ENCODE results near the gene ZP2. TPM values are rescaled to one million over a fixed set of nuclear protein-coding genes. Genes with fewer than 3 reads are reported as not detected.

Gene ZP2
- total and polyA plus RNA-seq, 2 of the 4 experiments (the other 2 are of a cell fraction): not detected

DNA sequence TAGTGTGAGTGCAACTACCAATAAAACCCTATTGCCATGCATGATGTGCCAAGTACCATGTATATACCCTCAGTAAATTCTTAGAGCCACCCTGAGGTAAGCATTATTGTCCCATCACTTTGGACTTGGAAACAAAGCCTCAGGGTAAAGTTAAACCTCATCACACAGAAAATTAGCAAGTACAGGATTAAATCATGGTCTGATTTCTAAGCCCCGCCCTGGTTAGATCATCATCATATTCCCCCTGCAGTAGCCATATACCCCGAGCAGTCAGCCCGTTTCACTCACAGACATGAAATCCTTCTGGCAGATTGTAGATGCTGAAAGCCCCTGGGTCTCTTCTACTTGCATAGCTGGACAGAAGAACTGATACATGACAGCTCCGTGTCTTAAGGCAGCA, 4.8 kb downstream of the ZP2 start:
- H3K23ac ChIP-seq (ENCODE audit: low read depth, low read length): no peak overlapping the region
- H3K18ac ChIP-seq (ENCODE audit: low read depth, low read length): no peak overlapping the region
- no peaks in the 10 kb centered on the region for H3K9me3 ChIP-seq (ENCODE audit: control insufficient read depth, insufficient read depth, low read length)
- no peak overlapping the region for H3K27ac ChIP-seq (ENCODE audit: insufficient read depth, low read length)
- H2BK20ac ChIP-seq (ENCODE audit: low read depth, low read length): no peak overlapping the region
- H3K4ac ChIP-seq (ENCODE audit: low read depth, low read length): no peak overlapping the region
- no peaks in the 10 kb centered on the region for H4K20me1 ChIP-seq (ENCODE audit: insufficient read depth, low read length)
- H4K5ac ChIP-seq (ENCODE audit: low read depth, low read length): no peak overlapping the region
- no peaks in the 10 kb centered on the region for H3K9me1 ChIP-seq (ENCODE audit: insufficient read depth, low read length)
- peaks cover 35% of the 10 kb centered on the region for H3K27me3 ChIP-seq (ENCODE audit: control insufficient read depth, insufficient read depth, low read length)
- ATAC-seq (ENCODE audit: low read depth) (no peak), DNase-seq (no peak)
- no peak overlapping the region for H3K14ac ChIP-seq (replicated peaks; ENCODE audit: low read depth, low read length)
- no peak overlapping the region for H2BK15ac ChIP-seq (ENCODE audit: low read depth, low read length)
- H3K79me1 ChIP-seq (ENCODE audit: low read depth in 1 of 2, low read length in 2 of 2): no peaks in the 10 kb centered on the region
- POLR2A ChIA-PET (ENCODE audit: unreplicated experiment): no interaction called here
- 58% methylated on average over 3 of the region's 4 CpGs; no CpG with 5 or more reads in 1 of the 2 experiments for WGBS, 2 experiments (ENCODE audit: extremely low coverage in 2 of 2, insufficient read length in 1 of 2)
- CTCF ChIA-PET: no interaction called here
- H2AFZ ChIP-seq (replicated peaks; ENCODE audit: low read length, poor library complexity): no peak overlapping the region
- H3K9ac ChIP-seq (ENCODE audit: low read depth, low read length): no peak overlapping the region
- H2AK5ac ChIP-seq (ENCODE audit: low read depth, low read length): no peak overlapping the region
- BruUV-seq (replicated peaks): no TSS peak
- H2BK5ac ChIP-seq (ENCODE audit: low read depth, low read length, poor library complexity, severe bottlenecking): no peak overlapping the region
- H2AK9ac ChIP-seq (replicated peaks; ENCODE audit: low read depth, low read length, poor library complexity): no peak overlapping the region
- no peak overlapping the region for H3K4me3 ChIP-seq (ENCODE audit: insufficient read depth, low read depth, low read length)
- H3K4me2 ChIP-seq (ENCODE audit: low read depth, low read length): no peak overlapping the region
- no peak overlapping the region for H4K91ac ChIP-seq (ENCODE audit: insufficient read depth, low read depth, low read length)
- no peak overlapping the region for H2BK120ac ChIP-seq (ENCODE audit: low read depth, low read length)
- dilution Hi-C loops (cut with HindIII; ENCODE audit: low sequenced_read_pairs, unreplicated experiment) (no loop called here), in situ Hi-C loops (cut with MboI; ENCODE audit: low sequenced_read_pairs) (no loop called here), intact Hi-C loops (cut with micrococcal nuclease) (no loop called here)
- H4K8ac ChIP-seq (ENCODE audit: low read depth in 2 of 2, low read length in 2 of 2): no peak overlapping the region
- no peak overlapping the region for H3K56ac ChIP-seq (ENCODE audit: extremely low read depth, insufficient read depth, low read length)
- TF ChIP-seq BHLHE40 (IDR thresholded peaks at IDR 0.05; ENCODE audit: low read depth, low read length) (no peak), FOS (IDR thresholded peaks at IDR 0.05; ENCODE audit: low read depth, low read length) (no peak), CHD1 (IDR thresholded peaks at IDR 0.05; ENCODE audit: low read depth, low read length) (no peak), MAZ (IDR thresholded peaks at IDR 0.05; ENCODE audit: borderline replicate concordance, low read depth, low read length) (no peak)
- no peaks in the 10 kb centered on the region for H3K4me1 ChIP-seq (ENCODE audit: control insufficient read depth, insufficient read depth, low read length)
- H3K36me3 ChIP-seq (ENCODE audit: control insufficient read depth, insufficient read depth, low read length): no peaks in the 10 kb centered on the region
